ENCODE data around the gene MPZL2.
"Not testable (repeated sequence)": the region's sequence is repeated elsewhere in the genome, so short reads cannot be mapped to it uniquely, and the experiment has no call there.

MPZL2 gene

GRCh38 chr11:118310271-118310670, 46.2 kb upstream of the MPZL2 start:
- Mint-ChIP-seq H3K27ac (no peak overlapping the region), H3K27me3 (ENCODE audit: low read depth, poor library complexity) (peaks cover 31% of the 10 kb centered on the region), H3K4me3 (no peak overlapping the region), H3K4me1 (peaks cover 16% of the 10 kb centered on the region), H3K9me3 (no peaks in the 10 kb centered on the region), H3K36me3 (ENCODE audit: low read depth) (no peaks in the 10 kb centered on the region)
- DNase-seq, result no peak
- no peak for TF ChIP-seq CTCF (IDR thresholded peaks at IDR 0.05)

- H3K9me3 Mint-ChIP-seq; H3K36me3 Mint-ChIP-seq (ENCODE audit: low read depth); H3K27ac Mint-ChIP-seq; DNase-seq; H3K4me3 Mint-ChIP-seq; H3K4me1 Mint-ChIP-seq: not testable (repeated sequence)
- peaks cover 37% of the 10 kb centered on the region for H3K27me3 Mint-ChIP-seq (ENCODE audit: low read depth, poor library complexity)
Observed at GRCh38 chr11:118308995-118309528, 45.0 kb upstream of the MPZL2 start.

GRCh38 chr11:118306556-118306955, 42.5 kb upstream of the MPZL2 start:
- no peak for DNase-seq
- Mint-ChIP-seq H3K27me3 (ENCODE audit: low read depth, poor library complexity) (peaks cover 48% of the 10 kb centered on the region), H3K36me3 (ENCODE audit: low read depth) (no peaks in the 10 kb centered on the region), H3K4me1 (no peaks in the 10 kb centered on the region), H3K4me3 (no peak overlapping the region), H3K9me3 (no peaks in the 10 kb centered on the region), H3K27ac (no peak overlapping the region)
- TF ChIP-seq CTCF (IDR thresholded peaks at IDR 0.05), result no peak

GRCh38 chr11:118305726-118306125, 41.6 kb upstream of the MPZL2 start:
- Mint-ChIP-seq H3K4me1 (no peaks in the 10 kb centered on the region), H3K4me3 (no peak overlapping the region), H3K27me3 (ENCODE audit: low read depth, poor library complexity) (peaks cover 51% of the 10 kb centered on the region), H3K36me3 (ENCODE audit: low read depth) (no peaks in the 10 kb centered on the region), H3K27ac (no peak overlapping the region), H3K9me3 (no peaks in the 10 kb centered on the region)
- TF ChIP-seq CTCF (IDR thresholded peaks at IDR 0.05), result no peak
- DNase-seq, result no peak

- Mint-ChIP-seq H3K27me3 (ENCODE audit: low read depth, poor library complexity) (peaks cover 56% of the 10 kb centered on the region), H3K4me1 (no peaks in the 10 kb centered on the region), H3K9me3 (no peaks in the 10 kb centered on the region), H3K27ac (no peak within 1 kb of the TSS), H3K4me3 (no peak within 1 kb of the TSS), H3K36me3 (ENCODE audit: low read depth) (no peaks in the 10 kb centered on the region)
- DNase-seq, result no peak
- TF ChIP-seq CTCF (IDR thresholded peaks at IDR 0.05), result no peak
Observed at GRCh38 chr11:118304568-118305248, 40.6 kb upstream of the MPZL2 start, which contains the start of gene CD3E. Gene CD3E, plus strand, starts transcription at chr11:118304730. Its CDS starts 223 bp downstream, at chr11:118304953.

GRCh38 chr11:118304227-118304567, 40.1 kb upstream of the MPZL2 start:
- no peak for DNase-seq
- Mint-ChIP-seq H3K36me3 (ENCODE audit: low read depth) (no peaks in the 10 kb centered on the region), H3K4me3 (no peak overlapping the region), H3K27ac (no peak overlapping the region), H3K4me1 (no peaks in the 10 kb centered on the region), H3K9me3 (no peaks in the 10 kb centered on the region), H3K27me3 (ENCODE audit: low read depth, poor library complexity) (peaks cover 56% of the 10 kb centered on the region)
- no peak for TF ChIP-seq CTCF (IDR thresholded peaks at IDR 0.05)
